ENCODE measurements around the gene CCDC24. TPM values are rescaled to one million over a fixed set of nuclear protein-coding genes. Genes with fewer than 3 reads are reported as not detected.
A peak's percentile ranks its signal among the peaks of the same experiment; 100 is the strongest.

CCDC24 gene
- total RNA-seq (10 to 100 TPM in 1 of 6 donors, 1 to 10 TPM in 5; 3.9 to 13.2 (median 5.3) TPM), polyA plus RNA-seq (10 to 100 TPM; 39.2 to 45.9 TPM)

DNA sequence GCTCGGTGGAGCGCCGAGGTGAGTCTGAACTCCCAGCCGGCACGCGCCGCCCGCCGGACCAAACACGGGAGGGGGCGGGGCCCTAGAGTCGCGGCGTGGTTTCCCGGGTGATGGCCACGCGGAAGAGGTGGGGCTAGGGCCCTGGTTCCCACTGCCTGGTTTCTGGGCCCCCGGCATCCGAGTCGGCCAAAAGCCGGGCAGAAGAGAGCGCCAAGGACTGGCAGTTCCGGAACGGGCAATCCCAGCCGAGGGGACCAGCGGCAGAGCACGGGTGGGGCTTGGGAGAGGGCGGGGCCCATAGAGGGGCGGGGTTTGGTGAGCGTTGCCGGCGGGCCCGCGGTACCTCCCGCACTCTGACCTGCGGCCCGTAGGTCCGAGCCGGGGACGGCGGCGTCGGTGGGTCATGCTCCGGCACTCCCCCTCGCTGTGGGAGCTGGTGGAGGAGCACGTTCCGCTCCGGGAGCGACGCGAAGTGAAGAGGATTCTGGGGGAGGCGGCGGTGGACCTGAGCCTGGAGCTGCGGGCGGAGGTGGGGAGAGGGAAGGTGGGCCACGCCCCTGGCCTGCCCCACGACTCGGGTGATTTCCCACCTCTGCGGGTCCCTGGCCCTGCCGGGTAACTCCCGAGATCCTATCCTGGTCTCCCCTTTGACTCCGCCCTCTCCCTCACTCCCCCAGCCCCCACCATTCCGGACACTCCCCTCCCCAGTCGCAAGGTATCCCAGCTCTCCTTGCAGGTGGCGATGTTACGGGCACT, at the start of gene CCDC24:
Gene CCDC24 (plus strand): TSS at position 124 of the 756 bp plus-strand sequence. CDS start 280 bp downstream, at position 404.
- TF ChIP-seq, protein P1, sequence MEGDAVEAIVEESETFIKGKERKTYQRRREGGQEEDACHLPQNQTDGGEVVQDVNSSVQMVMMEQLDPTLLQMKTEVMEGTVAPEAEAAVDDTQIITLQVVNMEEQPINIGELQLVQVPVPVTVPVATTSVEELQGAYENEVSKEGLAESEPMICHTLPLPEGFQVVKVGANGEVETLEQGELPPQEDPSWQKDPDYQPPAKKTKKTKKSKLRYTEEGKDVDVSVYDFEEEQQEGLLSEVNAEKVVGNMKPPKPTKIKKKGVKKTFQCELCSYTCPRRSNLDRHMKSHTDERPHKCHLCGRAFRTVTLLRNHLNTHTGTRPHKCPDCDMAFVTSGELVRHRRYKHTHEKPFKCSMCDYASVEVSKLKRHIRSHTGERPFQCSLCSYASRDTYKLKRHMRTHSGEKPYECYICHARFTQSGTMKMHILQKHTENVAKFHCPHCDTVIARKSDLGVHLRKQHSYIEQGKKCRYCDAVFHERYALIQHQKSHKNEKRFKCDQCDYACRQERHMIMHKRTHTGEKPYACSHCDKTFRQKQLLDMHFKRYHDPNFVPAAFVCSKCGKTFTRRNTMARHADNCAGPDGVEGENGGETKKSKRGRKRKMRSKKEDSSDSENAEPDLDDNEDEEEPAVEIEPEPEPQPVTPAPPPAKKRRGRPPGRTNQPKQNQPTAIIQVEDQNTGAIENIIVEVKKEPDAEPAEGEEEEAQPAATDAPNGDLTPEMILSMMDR (IDR thresholded peaks at IDR 0.05): no peak
- H3K9me3 ChIP-seq: no peaks in the 10 kb centered on the region
- FAIRE-seq (no peak), ATAC-seq (peak; percentile 85 to 91 (median 88)), DNase-seq (peak; percentile 83 to 94 (median 90))
- peak within 1 kb of the TSS; percentile 57 to 87 (median 64) for H3K4me3 ChIP-seq
- peak within 1 kb of the TSS; percentile 73 to 89 (median 84) for H3K27ac ChIP-seq
- WGBS, 2 donors: 0 to 1% methylated on average over 42 to 66 of the region's 66 CpGs
- no peaks in the 10 kb centered on the region for H3K27me3 ChIP-seq
- intact Hi-C loops (cut with DNase I): no loop called here
- H3K4me1 ChIP-seq: peaks cover 0 to 12% (median 5%) of the 10 kb centered on the region in 3 donors
- no peaks in the 10 kb centered on the region for H3K36me3 ChIP-seq

DNA sequence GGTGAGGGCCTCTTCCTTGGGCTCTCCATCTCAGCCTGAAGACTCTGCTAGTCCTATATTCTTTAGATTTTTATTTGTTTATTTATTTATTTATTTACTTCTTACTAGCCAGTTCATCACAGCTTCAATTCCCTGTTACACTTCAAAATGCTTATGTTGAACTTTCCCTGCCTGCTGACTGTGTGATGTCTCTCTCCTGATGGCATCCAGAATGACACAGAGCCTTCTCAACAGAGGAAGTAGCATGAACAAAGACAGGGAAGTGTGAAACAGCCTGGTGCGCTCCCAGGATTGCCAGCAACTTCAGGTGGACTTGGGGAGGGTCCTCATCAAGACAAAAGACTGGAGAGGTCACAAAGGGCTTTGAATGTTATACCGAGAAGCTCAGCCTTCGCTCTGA, 49.0 kb upstream of the CCDC24 start:
- TF ChIP-seq, protein P1 (IDR thresholded peaks at IDR 0.05): no peak
- H3K9me3 ChIP-seq: no peaks in the 10 kb centered on the region
- DNase-seq: no peak
- no peaks in the 10 kb centered on the region for H3K27me3 ChIP-seq
- H3K4me1 ChIP-seq: peaks cover 4 to 16% (median 11%) of the 10 kb centered on the region in 3 donors
- H3K4me3 ChIP-seq: no peak overlapping the region
- no peak overlapping the region for H3K27ac ChIP-seq
- no peak for ATAC-seq
- FAIRE-seq: no peak
- intact Hi-C loops (cut with DNase I): no loop called here
- H3K36me3 ChIP-seq: no peaks in the 10 kb centered on the region
- 92 to 93% methylated on average over 3 of the region's 3 CpGs for WGBS, 2 donors

DNA sequence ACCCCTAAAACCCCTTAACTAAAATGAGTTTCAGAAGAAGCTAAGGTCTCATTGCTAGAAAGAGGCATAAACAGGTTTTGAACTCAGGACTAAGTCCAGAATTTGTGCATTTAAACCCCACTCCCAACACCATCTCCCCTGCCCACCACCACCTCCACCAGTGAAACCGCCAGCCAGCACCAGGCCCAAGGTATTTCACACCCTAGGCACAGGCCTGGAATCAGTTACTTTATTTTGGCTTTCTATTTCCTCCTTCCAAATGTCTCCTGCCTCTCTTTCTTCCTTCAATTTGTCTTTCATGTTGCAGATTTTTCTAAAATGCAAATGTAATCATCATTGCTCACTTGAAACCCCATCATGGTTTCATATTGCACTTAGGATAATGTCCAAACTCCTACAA, 46.5 kb upstream of the CCDC24 start:
- ATAC-seq: no peak
- Histone ChIP-seq H3K27ac (no peak overlapping the region), H3K27me3 (no peaks in the 10 kb centered on the region), H3K4me3 (no peak overlapping the region), H3K9me3 (no peaks in the 10 kb centered on the region), H3K36me3 (no peaks in the 10 kb centered on the region), H3K4me1 (peaks cover 8 to 28% (median 18%) of the 10 kb centered on the region in 3 donors)
- TF ChIP-seq, protein P1 (IDR thresholded peaks at IDR 0.05): no peak
- DNase-seq: no peak
- 95 to 98% methylated on average over 1 of the region's 1 CpG for WGBS, 2 donors
- intact Hi-C loops (cut with DNase I): no loop called here
- FAIRE-seq: no peak

DNA sequence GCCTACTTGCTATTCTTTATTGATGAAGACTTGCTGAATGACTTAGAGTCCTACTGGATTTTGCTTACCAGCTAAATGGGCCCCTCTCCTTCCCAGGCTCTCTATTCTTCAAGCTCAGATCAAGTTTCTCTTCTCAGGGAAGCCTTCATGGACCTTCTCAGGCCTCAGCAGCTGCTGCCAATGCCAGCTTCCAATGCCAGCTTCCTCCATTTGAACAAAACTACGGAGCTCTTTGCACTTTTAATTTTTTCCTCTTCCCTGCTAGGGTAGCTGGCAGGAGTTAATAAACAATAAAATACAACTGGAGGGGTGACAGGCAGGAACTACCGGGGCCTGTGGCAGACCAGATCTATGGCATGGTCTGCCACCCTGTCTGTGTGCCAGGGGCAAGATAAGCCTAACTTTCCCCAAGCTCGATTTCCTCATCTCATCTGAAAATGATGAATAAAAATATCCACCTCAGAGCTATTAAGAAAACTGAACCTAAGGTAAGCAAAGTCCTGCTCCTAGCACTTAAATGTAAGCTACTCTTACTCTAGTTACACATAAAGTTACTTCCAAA, 45.6 kb upstream of the CCDC24 start:
- Histone ChIP-seq H3K36me3 (no peaks in the 10 kb centered on the region), H3K27me3 (no peaks in the 10 kb centered on the region), H3K9me3 (no peaks in the 10 kb centered on the region), H3K27ac (peak overlapping the region; percentile 93 to 100 (median 96)), H3K4me1 (peaks cover 8 to 28% (median 18%) of the 10 kb centered on the region in 3 donors), H3K4me3 (peak overlapping the region; percentile 55 to 81 (median 72))
- FAIRE-seq: no peak
- TF ChIP-seq, protein P1 (IDR thresholded peaks at IDR 0.05): no peak
- no peak for DNase-seq
- WGBS, 2 donors: 0 to 1% methylated on average over 3 of the region's 3 CpGs
- peak; percentile 12 to 27 (median 20) for ATAC-seq
- intact Hi-C loops (cut with DNase I): no loop called here

Data from pancreas (tissue), 10 donors.